ENCODE results near the gene TBL3.
"Not testable (repeated sequence)": the region's sequence is repeated elsewhere in the genome, so short reads cannot be mapped to it uniquely, and the experiment has no call there.

Gene TBL3

DNA sequence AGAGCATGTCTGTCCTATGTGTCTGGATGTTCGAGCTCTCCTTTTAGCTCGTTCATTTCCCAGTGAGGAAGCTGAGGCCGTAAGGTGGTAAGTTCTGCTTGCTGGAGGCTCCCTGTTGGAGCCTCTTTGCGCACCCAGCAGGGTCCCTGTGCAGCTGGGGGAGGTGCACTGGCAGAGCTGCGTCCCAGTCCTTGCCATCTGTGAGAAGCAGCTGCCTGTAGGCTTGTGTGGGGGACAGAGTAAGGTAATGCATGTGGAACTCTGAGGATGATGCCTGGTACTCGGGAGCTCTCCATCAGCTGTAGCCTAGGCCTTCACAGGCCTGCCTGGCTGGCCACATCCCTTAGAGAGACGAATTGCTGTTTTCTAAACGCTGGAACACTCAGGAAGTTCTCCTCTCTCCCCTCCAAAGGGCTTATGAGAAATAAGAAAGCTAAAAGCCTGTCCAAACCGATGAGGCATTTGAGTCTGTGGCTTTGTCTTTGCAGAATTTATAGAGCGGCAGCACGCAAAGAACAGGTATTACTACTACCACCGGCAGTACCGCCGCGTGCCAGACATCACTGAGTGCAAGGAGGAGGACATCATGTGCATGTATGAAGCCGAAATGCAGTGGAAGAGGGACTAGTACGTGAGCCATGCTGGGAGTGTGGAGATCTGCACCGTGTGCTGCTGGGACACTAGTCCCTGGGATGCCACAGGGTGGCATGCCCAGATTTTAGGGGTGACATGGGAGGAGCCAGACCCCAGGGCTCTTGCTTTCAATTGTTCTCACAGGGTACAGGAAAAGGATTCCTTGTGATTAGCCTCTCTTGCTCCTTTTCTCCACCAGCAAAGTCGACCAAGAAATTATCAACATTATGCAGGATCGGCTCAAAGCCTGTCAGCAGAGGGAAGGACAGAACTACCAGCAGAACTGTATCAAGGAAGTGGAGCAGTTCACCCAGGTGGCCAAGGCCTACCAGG is 10.9 kb upstream of the TBL3 start:
- H3K9ac ChIP-seq (ENCODE audit: low read depth, low read length): peak overlapping the region; percentile 74
- H3K4me1 ChIP-seq (ENCODE audit: control insufficient read depth, insufficient read depth, low read length): peaks cover 6% of the 10 kb centered on the region
- H3K4me3 ChIP-seq (ENCODE audit: low read depth, low read length): peak overlapping the region; percentile 60
- H3K36me3 ChIP-seq (ENCODE audit: control insufficient read depth, insufficient read depth, low read length): peaks cover 27% of the 10 kb centered on the region
- no peaks in the 10 kb centered on the region for H3K27me3 ChIP-seq (ENCODE audit: control insufficient read depth, insufficient read depth, low read length)
- no peaks in the 10 kb centered on the region for H3K9me3 ChIP-seq (ENCODE audit: control insufficient read depth, insufficient read depth, low read length)

- no peak overlapping the region for H3K4me3 ChIP-seq (ENCODE audit: low read depth, low read length)
- no peaks in the 10 kb centered on the region for H3K9me3 ChIP-seq (ENCODE audit: control insufficient read depth, insufficient read depth, low read length)
- peaks cover 6% of the 10 kb centered on the region for H3K4me1 ChIP-seq (ENCODE audit: control insufficient read depth, insufficient read depth, low read length)
- H3K9ac ChIP-seq (ENCODE audit: low read depth, low read length): no peak overlapping the region
- H3K36me3 ChIP-seq (ENCODE audit: control insufficient read depth, insufficient read depth, low read length): peaks cover 27% of the 10 kb centered on the region
- no peaks in the 10 kb centered on the region for H3K27me3 ChIP-seq (ENCODE audit: control insufficient read depth, insufficient read depth, low read length)
Measured at GRCh38 chr16:1961651-1962067, 10.2 kb upstream of the TBL3 start.

DNA sequence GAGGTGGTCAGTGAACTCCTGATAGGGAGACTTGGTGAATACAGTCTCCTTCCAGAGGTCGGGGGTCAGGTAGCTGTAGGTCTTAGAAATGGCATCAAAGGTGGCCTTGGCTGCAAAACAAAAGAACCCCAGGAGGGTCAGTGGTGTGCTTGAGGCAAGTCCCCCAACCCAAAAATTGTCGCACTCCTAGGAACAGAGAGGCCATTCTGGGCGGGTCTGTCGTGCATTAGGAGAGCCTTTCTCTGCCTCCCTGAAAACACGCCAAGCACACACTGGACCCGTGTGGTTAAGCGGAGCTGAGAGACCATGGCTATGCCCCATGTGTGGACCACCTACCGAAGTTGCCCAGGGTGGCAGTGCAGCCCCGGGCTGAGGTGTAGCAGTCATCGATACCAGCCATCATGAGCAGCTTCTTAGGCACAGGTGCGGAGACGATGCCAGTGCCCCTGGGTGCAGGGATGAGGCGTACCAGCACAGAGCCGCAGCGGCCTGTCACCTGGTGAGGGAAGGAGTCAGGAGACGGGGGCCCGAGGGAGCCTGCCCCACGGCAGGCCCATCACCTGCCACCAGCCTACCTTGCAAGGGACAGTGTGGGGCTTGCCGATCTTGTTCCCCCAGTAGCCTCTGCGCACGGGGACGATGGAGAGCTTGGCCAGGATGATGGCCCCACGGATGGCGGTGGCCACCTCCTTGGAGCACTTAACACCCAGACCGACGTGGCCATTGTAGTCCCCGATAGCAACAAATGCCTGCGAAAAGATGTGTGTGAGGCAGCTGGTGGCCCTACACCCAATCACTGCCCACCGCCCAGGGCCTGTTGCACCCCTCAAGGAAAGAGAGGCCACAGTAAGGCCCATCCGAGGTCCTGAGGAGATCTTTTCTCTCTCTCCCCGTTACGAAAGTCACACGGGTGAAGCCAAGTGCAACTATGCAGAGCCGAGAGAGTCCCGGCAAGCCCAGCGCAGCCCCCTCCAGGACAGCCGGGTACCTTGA is 9.4 kb upstream of the TBL3 start:
- not testable (repeated sequence) for H3K4me1 ChIP-seq (ENCODE audit: control insufficient read depth, insufficient read depth, low read length); H3K27me3 ChIP-seq (ENCODE audit: control insufficient read depth, insufficient read depth, low read length); H3K9me3 ChIP-seq (ENCODE audit: control insufficient read depth, insufficient read depth, low read length)
- Histone ChIP-seq H3K36me3 (ENCODE audit: control insufficient read depth, insufficient read depth, low read length) (peaks cover 27% of the 10 kb centered on the region), H3K4me3 (ENCODE audit: low read depth, low read length) (peak overlapping the region; percentile 30), H3K9ac (ENCODE audit: low read depth, low read length) (peak overlapping the region; percentile 96)

- H3K27me3 ChIP-seq (ENCODE audit: control insufficient read depth, insufficient read depth, low read length): no peaks in the 10 kb centered on the region
- H3K4me3 ChIP-seq (ENCODE audit: low read depth, low read length): peak overlapping the region; percentile 87
- peaks cover 6% of the 10 kb centered on the region for H3K4me1 ChIP-seq (ENCODE audit: control insufficient read depth, insufficient read depth, low read length)
Measured at GRCh38 chr16:1963806-1964505, 7.9 kb upstream of the TBL3 start.

DNA sequence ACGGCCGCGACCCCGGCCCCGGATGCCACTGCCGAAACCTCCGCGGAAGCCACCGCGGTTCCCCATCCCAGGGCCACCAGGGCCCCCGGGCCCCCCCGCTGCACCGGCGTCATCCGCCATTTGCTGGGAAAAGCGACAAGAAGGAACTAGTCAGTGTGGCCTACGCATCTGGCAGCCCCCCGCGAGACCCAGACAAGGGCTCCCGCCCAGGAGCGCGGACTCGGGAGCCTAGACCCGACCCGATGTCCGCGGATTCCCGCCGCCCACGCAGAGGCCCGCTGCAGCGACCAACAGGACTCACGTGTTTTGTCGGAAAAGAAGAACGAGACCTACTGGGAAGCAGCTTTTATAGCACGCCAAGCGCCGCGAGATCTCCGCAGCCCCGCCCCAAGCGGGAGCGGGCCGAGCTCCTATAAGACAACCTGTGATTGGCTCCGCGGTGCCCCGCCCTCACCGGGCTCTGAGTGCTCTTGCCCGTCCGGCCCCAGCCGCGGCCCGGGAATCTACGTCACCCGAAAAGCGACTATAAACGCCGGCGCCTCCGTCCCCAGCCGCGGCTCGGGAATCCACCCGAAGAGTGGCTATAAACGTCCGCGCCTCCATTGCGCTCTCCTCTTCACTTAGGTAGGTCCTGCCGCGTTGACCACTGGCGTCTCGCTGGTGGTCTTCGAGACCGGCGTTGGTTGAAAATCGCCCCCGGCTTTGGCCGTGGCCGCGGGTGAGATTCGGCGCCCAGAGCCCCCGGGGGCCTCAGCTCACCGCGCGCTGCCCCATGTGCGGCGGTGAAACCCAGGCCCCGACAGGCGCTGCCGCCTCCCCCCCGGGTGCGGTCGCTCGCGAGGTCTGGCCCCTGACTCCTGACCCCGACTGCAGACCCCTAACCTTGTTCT is 7.1 kb upstream of the TBL3 start, which contains the start of gene RPS2:
TSS of gene RPS2 (minus strand) at position 321 of the 890 bp plus-strand sequence. CDS start at position 120, 201 bp downstream.
- Histone ChIP-seq H3K27me3 (ENCODE audit: control insufficient read depth, insufficient read depth, low read length) (no peaks in the 10 kb centered on the region), H3K9me3 (ENCODE audit: control insufficient read depth, insufficient read depth, low read length) (no peaks in the 10 kb centered on the region), H3K4me3 (ENCODE audit: low read depth, low read length) (peak within 1 kb of the TSS; percentile 87), H3K9ac (ENCODE audit: low read depth, low read length) (peak within 1 kb of the TSS; percentile 96), H3K4me1 (ENCODE audit: control insufficient read depth, insufficient read depth, low read length) (peaks cover 6% of the 10 kb centered on the region), H3K36me3 (ENCODE audit: control insufficient read depth, insufficient read depth, low read length) (peaks cover 27% of the 10 kb centered on the region)

More at GRCh38 chr16:1963806-1964505, 7.9 kb upstream of the TBL3 start:
- Histone ChIP-seq H3K9ac (ENCODE audit: low read depth, low read length) (peak overlapping the region; percentile 96), H3K36me3 (ENCODE audit: control insufficient read depth, insufficient read depth, low read length) (peaks cover 27% of the 10 kb centered on the region), H3K9me3 (ENCODE audit: control insufficient read depth, insufficient read depth, low read length) (no peaks in the 10 kb centered on the region)

GRCh38 chr16:1965396-1966001 is 6.4 kb upstream of the TBL3 start:
- Histone ChIP-seq H3K9me3 (ENCODE audit: control insufficient read depth, insufficient read depth, low read length) (no peaks in the 10 kb centered on the region), H3K9ac (ENCODE audit: low read depth, low read length) (peak overlapping the region; percentile 93), H3K27me3 (ENCODE audit: control insufficient read depth, insufficient read depth, low read length) (no peaks in the 10 kb centered on the region), H3K4me1 (ENCODE audit: control insufficient read depth, insufficient read depth, low read length) (peaks cover 6% of the 10 kb centered on the region), H3K36me3 (ENCODE audit: control insufficient read depth, insufficient read depth, low read length) (peaks cover 27% of the 10 kb centered on the region), H3K4me3 (ENCODE audit: low read depth, low read length) (peak overlapping the region; percentile 87)

GRCh38 chr16:1966460-1966859 is 5.4 kb upstream of the TBL3 start, which contains the start of gene RNF151:
TSS of gene RNF151 (plus strand) at chr16:1966856. CDS start at chr16:1966882, 26 bp downstream.
- Histone ChIP-seq H3K4me1 (ENCODE audit: control insufficient read depth, insufficient read depth, low read length) (peaks cover 2% of the 10 kb centered on the region), H3K36me3 (ENCODE audit: control insufficient read depth, insufficient read depth, low read length) (peaks cover 27% of the 10 kb centered on the region), H3K4me3 (ENCODE audit: low read depth, low read length) (peak within 1 kb of the TSS; percentile 87)

DNA sequence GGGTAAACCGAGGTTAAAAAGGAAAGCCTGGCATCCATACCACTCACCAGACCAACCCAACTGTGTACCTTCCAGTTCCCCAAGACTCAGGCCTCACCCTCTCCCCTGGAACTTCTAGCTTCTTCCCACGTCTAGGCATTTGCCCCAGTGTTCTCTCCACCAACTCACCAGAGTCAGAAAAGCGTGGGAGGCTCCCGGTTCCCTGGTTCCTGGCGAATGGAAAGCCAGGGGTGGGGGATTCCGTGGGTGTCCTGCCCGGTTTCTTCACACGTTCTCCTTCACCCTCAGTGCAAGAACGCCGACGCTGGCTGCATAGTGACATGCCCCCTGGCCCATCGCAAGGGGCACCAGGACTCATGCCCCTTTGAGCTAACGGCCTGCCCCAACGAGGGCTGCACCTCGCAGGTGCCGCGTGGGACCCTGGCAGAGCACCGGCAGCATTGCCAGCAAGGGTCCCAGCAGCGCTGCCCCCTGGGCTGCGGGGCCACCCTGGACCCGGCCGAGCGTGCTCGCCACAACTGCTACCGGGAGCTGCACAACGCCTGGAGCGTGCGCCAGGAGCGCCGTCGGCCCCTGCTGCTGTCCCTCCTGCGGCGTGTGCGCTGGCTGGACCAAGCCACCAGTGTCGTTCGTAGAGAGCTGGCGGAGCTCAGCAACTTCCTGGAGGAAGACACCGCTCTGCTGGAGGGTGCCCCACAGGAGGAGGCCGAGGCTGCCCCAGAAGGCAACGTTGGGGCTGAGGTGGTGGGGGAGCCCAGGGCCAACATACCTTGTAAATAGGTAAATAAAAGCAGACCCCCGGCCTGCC is 3.5 kb upstream of the TBL3 start:
- Histone ChIP-seq H3K4me3 (ENCODE audit: low read depth, low read length) (no peak overlapping the region), H3K27me3 (ENCODE audit: control insufficient read depth, insufficient read depth, low read length) (no peaks in the 10 kb centered on the region), H3K9me3 (ENCODE audit: control insufficient read depth, insufficient read depth, low read length) (no peaks in the 10 kb centered on the region), H3K9ac (ENCODE audit: low read depth, low read length) (no peak overlapping the region), H3K4me1 (ENCODE audit: control insufficient read depth, insufficient read depth, low read length) (peaks cover 2% of the 10 kb centered on the region), H3K36me3 (ENCODE audit: control insufficient read depth, insufficient read depth, low read length) (peaks cover 9% of the 10 kb centered on the region)

More at GRCh38 chr16:1966460-1966859, 5.4 kb upstream of the TBL3 start, which contains the start of gene RNF151:
- Histone ChIP-seq H3K9me3 (ENCODE audit: control insufficient read depth, insufficient read depth, low read length) (no peaks in the 10 kb centered on the region), H3K27me3 (ENCODE audit: control insufficient read depth, insufficient read depth, low read length) (no peaks in the 10 kb centered on the region), H3K9ac (ENCODE audit: low read depth, low read length) (peak within 1 kb of the TSS; percentile 93)

GRCh38 chr16:1972490-1972877 is 631 bp downstream of the TBL3 start:
- H3K4me3 ChIP-seq (ENCODE audit: low read depth, low read length): peak overlapping the region; percentile 97
- no peaks in the 10 kb centered on the region for H3K4me1 ChIP-seq (ENCODE audit: control insufficient read depth, insufficient read depth, low read length)
- peak overlapping the region; percentile 70 for H3K9ac ChIP-seq (ENCODE audit: low read depth, low read length)

More at GRCh38 chr16:1972490-1972877, 631 bp downstream of the TBL3 start:
- H3K27me3 ChIP-seq (ENCODE audit: control insufficient read depth, insufficient read depth, low read length): no peaks in the 10 kb centered on the region
- H3K36me3 ChIP-seq (ENCODE audit: control insufficient read depth, insufficient read depth, low read length): peaks cover 33% of the 10 kb centered on the region
- no peaks in the 10 kb centered on the region for H3K9me3 ChIP-seq (ENCODE audit: control insufficient read depth, insufficient read depth, low read length)

Data from iPS-15b (cell line).